Measurements from ENCODE around the gene INPP1.
A peak's percentile ranks its signal among the peaks of the same experiment; 100 is the strongest.

The INPP1 gene

GRCh38 chr2:190379249-190379964 lies 36.0 kb downstream of the INPP1 start:
- TF ChIP-seq CTCF (conservative IDR thresholded peaks at IDR 0.05), result no peak
- TF ChIP-seq ZFX (IDR thresholded peaks at IDR 0.05), result no peak
- no peak overlapping the region for H3K27ac ChIP-seq

GRCh38 chr2:190380962-190381412 lies 37.6 kb downstream of the INPP1 start:
- no peak for TF ChIP-seq CTCF (conservative IDR thresholded peaks at IDR 0.05)
- no peak for TF ChIP-seq ZFX (IDR thresholded peaks at IDR 0.05)
- no peak overlapping the region for H3K27ac ChIP-seq

- TF ChIP-seq CTCF (conservative IDR thresholded peaks at IDR 0.05), result peak; percentile 63
- no peak for TF ChIP-seq ZFX (IDR thresholded peaks at IDR 0.05)
- H3K27ac ChIP-seq, result no peak overlapping the region
These were observed 39.5 kb downstream of the INPP1 start for GRCh38 chr2:190382851-190383250.

DNA sequence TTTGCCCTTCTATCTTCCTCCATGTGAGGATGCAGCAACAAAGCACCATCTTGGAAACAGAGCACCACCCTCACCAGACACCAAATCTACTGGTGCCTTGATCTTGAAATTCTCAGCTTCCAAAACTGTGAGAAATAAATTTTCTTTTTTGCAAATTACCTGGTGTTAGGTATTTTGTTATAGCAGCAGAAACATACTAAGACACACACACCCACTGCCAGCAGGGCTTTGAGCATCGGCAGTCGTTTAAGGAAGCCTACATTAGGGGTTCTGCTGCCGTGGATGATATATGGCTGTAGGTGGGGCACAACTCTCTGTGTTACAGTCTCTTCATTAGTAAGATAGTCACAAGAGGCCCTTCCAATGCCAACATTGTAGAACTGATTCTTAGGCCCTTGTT lies 44.0 kb downstream of the INPP1 start:
- TF ChIP-seq ZFX (IDR thresholded peaks at IDR 0.05) (no peak), CTCF (conservative IDR thresholded peaks at IDR 0.05) (no peak)

GRCh38 chr2:190396271-190396670 lies 52.9 kb downstream of the INPP1 start:
- TF ChIP-seq CTCF (conservative IDR thresholded peaks at IDR 0.05), result no peak
- no peak for TF ChIP-seq ZFX (IDR thresholded peaks at IDR 0.05)
- no peak overlapping the region for H3K27ac ChIP-seq

More for the DNA sequence above, 44.0 kb downstream of the INPP1 start:
- no peak overlapping the region for H3K27ac ChIP-seq

GRCh38 chr2:190402986-190403603 lies 59.7 kb downstream of the INPP1 start:
- H3K27ac ChIP-seq, result no peak overlapping the region
- TF ChIP-seq CTCF (conservative IDR thresholded peaks at IDR 0.05), result no peak
- no peak for TF ChIP-seq ZFX (IDR thresholded peaks at IDR 0.05)

- no peak for TF ChIP-seq ZFX (IDR thresholded peaks at IDR 0.05)
- TF ChIP-seq CTCF (conservative IDR thresholded peaks at IDR 0.05), result no peak
- H3K27ac ChIP-seq, result no peak overlapping the region
These were observed 61.1 kb downstream of the INPP1 start for GRCh38 chr2:190404487-190404886.

Data from C4-2B (cell line).